Umbilical cord (tissue), 2 donors: ENCODE data around the gene OTP. TPM values are rescaled to one million over a fixed set of nuclear protein-coding genes. Genes with fewer than 3 reads are reported as not detected.
"Not testable (repeated sequence)": the region's sequence is repeated elsewhere in the genome, so short reads cannot be mapped to it uniquely, and the experiment has no call there.

Experiments
- DNase-seq: peaks from one replicate; pipeline ENCODE4 v3.0.0-alpha.2; 2015; ENCODE audit warnings: low spot score
- total RNA-seq: library from RNA; depleted of rRNA; stranded (reverse); fragments of >200 nt; gene quantifications from one replicate; pipeline ENCODE4 v1.2.3, GENCODE V29; 2014; ENCODE audit warnings: low replicate concordance; ENCODE audit not compliant: insufficient read depth

OTP gene
- total RNA-seq, 1 donor from 2014 or later = 6.0 TPM

- not testable (repeated sequence) for DNase-seq
Measured at GRCh38 chr5:77608927-77609326, 29.6 kb downstream of the OTP start.

- DNase-seq = no peak
Measured at GRCh38 chr5:77607324-77607723, 31.2 kb downstream of the OTP start.

GRCh38 chr5:77606279-77606678, 32.2 kb downstream of the OTP start:
- DNase-seq = no peak

GRCh38 chr5:77599679-77600078, 38.8 kb downstream of the OTP start:
- no peak for DNase-seq

GRCh38 chr5:77590347-77590746, 48.2 kb downstream of the OTP start:
- no peak for DNase-seq

- no peak for DNase-seq
Measured at GRCh38 chr5:77588175-77588574, 50.3 kb downstream of the OTP start.

GRCh38 chr5:77586101-77586500, 52.4 kb downstream of the OTP start:
- no peak for DNase-seq

- not testable (repeated sequence) for DNase-seq
Measured at GRCh38 chr5:77582143-77582542, 56.4 kb downstream of the OTP start.

Other genes with a start within 250 kb of the OTP start
- 108 TPM for gene WDR41, start 146.4 kb downstream of the OTP start, total RNA-seq
- 85.0 TPM for gene TBCA, start 137.6 kb upstream of the OTP start, total RNA-seq